Endothelial cell (in vitro differentiated cells): ENCODE results near the gene TBC1D23. TPM values are rescaled to one million over a fixed set of nuclear protein-coding genes. Genes with fewer than 3 reads are reported as not detected.

Experiments used
- DNase-seq: peaks from one replicate; pipeline ENCODE4 v3.0.0; 2021; ENCODE audit warnings: low spot score
- H3K27ac Mint-ChIP-seq: one replicate; pipeline ENCODE4 v1.8.0; 2021; ENCODE audit warnings: mixed read lengths, inconsistent platforms; ENCODE audit not compliant: unreplicated experiment
- H3K27me3 Mint-ChIP-seq: one replicate; pipeline ENCODE4 v1.8.0; 2021; ENCODE audit warnings: mild to moderate bottlenecking, moderate library complexity, mixed read lengths, inconsistent platforms; ENCODE audit not compliant: unreplicated experiment
- H3K36me3 Mint-ChIP-seq: one replicate; pipeline ENCODE4 v1.8.0; 2021; ENCODE audit warnings: mild to moderate bottlenecking, low read depth, mixed read lengths, inconsistent platforms; ENCODE audit not compliant: unreplicated experiment
- H3K4me1 Mint-ChIP-seq: one replicate; pipeline ENCODE4 v1.8.0; 2021; ENCODE audit warnings: mild to moderate bottlenecking, mixed read lengths, inconsistent platforms; ENCODE audit not compliant: unreplicated experiment
- H3K4me3 Mint-ChIP-seq: one replicate; pipeline ENCODE4 v1.8.0; 2021; ENCODE audit warnings: mild to moderate bottlenecking, mixed read lengths, inconsistent platforms; ENCODE audit not compliant: unreplicated experiment
- H3K9me3 Mint-ChIP-seq: one replicate; pipeline ENCODE4 v1.8.0; 2021; ENCODE audit warnings: mixed read lengths, inconsistent platforms; ENCODE audit not compliant: unreplicated experiment
- CTCF ChIP-seq: fragments of 200-600 bp; sonication (generic); IDR thresholded peaks from one replicate; pipeline ENCODE4 v1.5.0; 2021; ENCODE audit warnings: antibody characterized with exemption; ENCODE audit not compliant: unreplicated experiment
- total RNA-seq: library from RNA; stranded (reverse); fragmentation: NEBNext Ultra II Directional; extraction: Animal tissue kit (Norgen Biotek cat#: 25700); gene quantifications from one replicate; pipeline ENCODE4 v1.2.1, GENCODE V29; 2021; ENCODE audit not compliant: unreplicated experiment

Gene TBC1D23
- total RNA-seq, 1 donor from 2014 or later, result 31.2 TPM

GRCh38 chr3:100274361-100274760, 13.6 kb downstream of the TBC1D23 start:
- DNase-seq, result no peak
- no peaks in the 10 kb centered on the region for H3K9me3 Mint-ChIP-seq
- H3K4me1 Mint-ChIP-seq, result no peaks in the 10 kb centered on the region
- H3K27me3 Mint-ChIP-seq, result no peaks in the 10 kb centered on the region
- no peaks in the 10 kb centered on the region for H3K36me3 Mint-ChIP-seq
- no peak overlapping the region for H3K27ac Mint-ChIP-seq
- no peak for TF ChIP-seq CTCF
- H3K4me3 Mint-ChIP-seq, result no peak overlapping the region

DNA sequence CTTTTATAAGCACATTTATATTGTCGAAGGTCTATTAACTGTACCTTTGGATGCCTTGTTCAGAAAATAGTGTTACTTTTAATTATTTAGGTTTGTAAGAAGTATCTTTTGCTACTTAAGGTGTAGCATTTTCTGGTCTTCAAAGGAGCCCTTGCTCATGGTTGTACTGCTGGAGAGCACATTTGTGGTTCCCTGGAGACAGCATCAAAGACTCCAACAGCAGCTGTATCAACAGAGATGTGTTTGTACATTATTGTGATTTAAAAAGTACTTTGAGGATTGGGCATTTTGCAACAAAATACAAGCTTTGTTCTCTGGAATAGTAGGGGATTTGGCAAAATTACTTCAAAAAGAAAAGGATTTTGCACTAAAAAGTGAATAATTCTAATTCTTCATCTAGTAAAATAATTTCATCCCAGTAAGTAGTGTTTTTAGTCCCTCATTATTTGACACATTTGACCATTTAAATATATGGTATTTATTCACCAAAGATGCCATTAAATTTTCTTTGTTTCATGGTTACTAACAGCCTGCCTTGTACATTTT, 16.5 kb downstream of the TBC1D23 start:
- Mint-ChIP-seq H3K27ac (no peak overlapping the region), H3K27me3 (no peaks in the 10 kb centered on the region), H3K4me1 (no peaks in the 10 kb centered on the region), H3K4me3 (no peak overlapping the region), H3K9me3 (no peaks in the 10 kb centered on the region), H3K36me3 (no peaks in the 10 kb centered on the region)
- no peak for DNase-seq
- no peak for TF ChIP-seq CTCF

DNA sequence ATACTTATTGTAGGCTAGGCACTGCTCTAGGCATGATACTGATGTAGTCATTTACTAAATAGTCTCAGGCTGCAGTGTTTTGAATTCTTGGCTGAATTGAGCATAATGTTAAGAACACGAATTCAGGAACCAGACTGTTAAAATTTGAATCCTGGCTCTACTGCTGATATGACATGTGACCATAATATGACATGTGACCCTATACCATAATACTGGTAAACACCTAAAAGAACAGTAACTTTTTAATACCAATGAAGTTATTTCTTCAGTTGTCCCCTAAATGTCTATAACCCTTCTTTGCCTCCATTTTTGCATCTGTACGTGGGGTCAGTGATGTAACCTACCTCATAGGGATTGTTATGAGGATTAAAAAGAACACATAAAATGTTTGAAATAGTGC, 18.1 kb downstream of the TBC1D23 start:
- H3K4me3 Mint-ChIP-seq, result no peak overlapping the region
- TF ChIP-seq CTCF, result no peak
- no peak for DNase-seq
- H3K9me3 Mint-ChIP-seq, result no peaks in the 10 kb centered on the region
- no peaks in the 10 kb centered on the region for H3K27me3 Mint-ChIP-seq
- H3K4me1 Mint-ChIP-seq, result no peaks in the 10 kb centered on the region
- H3K27ac Mint-ChIP-seq, result no peak overlapping the region
- H3K36me3 Mint-ChIP-seq, result no peaks in the 10 kb centered on the region

GRCh38 chr3:100288288-100288894, 27.6 kb downstream of the TBC1D23 start:
- Mint-ChIP-seq H3K4me1 (peaks cover 5% of the 10 kb centered on the region), H3K27ac (no peak overlapping the region), H3K4me3 (no peak overlapping the region), H3K36me3 (peaks cover 4% of the 10 kb centered on the region), H3K9me3 (no peaks in the 10 kb centered on the region), H3K27me3 (no peaks in the 10 kb centered on the region)
- DNase-seq, result no peak
- TF ChIP-seq CTCF, result no peak

DNA sequence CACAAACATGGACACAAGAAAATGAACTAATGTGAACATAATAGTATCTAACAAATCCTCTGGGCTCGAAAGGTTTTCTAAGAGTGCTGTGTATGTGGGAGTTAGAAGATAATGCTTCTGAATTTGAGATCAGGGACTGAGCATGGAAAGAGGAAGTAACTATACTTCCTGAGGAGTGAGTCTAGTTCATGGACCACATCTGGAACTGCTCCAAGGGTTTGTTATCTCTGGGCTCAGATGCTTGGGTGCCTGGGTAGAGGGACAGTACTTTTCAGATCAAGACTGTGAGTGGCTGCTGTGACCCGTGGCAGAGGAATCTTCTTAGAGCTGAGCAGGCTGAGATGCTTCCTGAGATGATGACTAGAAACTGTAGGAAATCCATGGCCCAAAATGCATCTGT, 28.5 kb downstream of the TBC1D23 start:
- TF ChIP-seq CTCF, result no peak
- H3K27me3 Mint-ChIP-seq, result no peaks in the 10 kb centered on the region
- no peak overlapping the region for H3K4me3 Mint-ChIP-seq
- H3K9me3 Mint-ChIP-seq, result no peaks in the 10 kb centered on the region
- peaks cover 5% of the 10 kb centered on the region for H3K4me1 Mint-ChIP-seq
- peaks cover 3% of the 10 kb centered on the region for H3K36me3 Mint-ChIP-seq
- no peak overlapping the region for H3K27ac Mint-ChIP-seq
- DNase-seq, result no peak
